H7 (cell line): ENCODE measurements around the gene TERB2. TPM values are rescaled to one million over a fixed set of nuclear protein-coding genes. Genes with fewer than 3 reads are reported as not detected.
"Not testable (repeated sequence)": the region's sequence is repeated elsewhere in the genome, so short reads cannot be mapped to it uniquely, and the experiment has no call there.

Experiments used
- DNase-seq: peaks from one replicate; pipeline ENCODE4 v3.0.0; 2012
- H3K27me3 ChIP-seq: 2 replicates; pipeline ENCODE4 v1.6.0; 2011; ENCODE audit warnings: mild to moderate bottlenecking, low read length; ENCODE audit not compliant: control insufficient read depth, insufficient read depth
- H3K36me3 ChIP-seq: replicated peaks from 2 replicates; pipeline ENCODE4 v1.5.1; 2011; ENCODE audit warnings: low read length; ENCODE audit not compliant: control insufficient read depth, insufficient read depth
- H3K4me3 ChIP-seq: 2 replicates; pipeline ENCODE4 v1.5.1; 2011; ENCODE audit warnings: low read depth, mild to moderate bottlenecking, control low read depth, low read length, moderate library complexity; ENCODE audit not compliant: insufficient read depth
- total RNA-seq: library from RNA; depleted of rRNA; stranded (reverse); fragments of >200 nt; shearing (Covaris generic); gene quantifications from 2 replicates; pipeline ENCODE4 v1.2.3, GENCODE V29; 2014; rRNA removed

The TERB2 gene
- not detected in 2 replicates for total RNA-seq

GRCh38 chr15:44956388-44956787 is at the start of gene TERB2:
TERB2 (plus strand) TSS chr15:44956687; CDS start chr15:44956719, 32 bp downstream.
- Histone ChIP-seq H3K36me3 (no peaks in the 10 kb centered on the region), H3K27me3 (no peaks in the 10 kb centered on the region), H3K4me3 (no peak within 1 kb of the TSS)
- DNase-seq = no peak

- no peak for DNase-seq
- H3K4me3 ChIP-seq = no peak overlapping the region
- H3K27me3 ChIP-seq = no peaks in the 10 kb centered on the region
- H3K36me3 ChIP-seq = no peaks in the 10 kb centered on the region
Observed at GRCh38 chr15:44909423-44909822, 47.1 kb upstream of the TERB2 start.

GRCh38 chr15:44910981-44911625 is 45.4 kb upstream of the TERB2 start:
- Histone ChIP-seq H3K4me3 (no peak overlapping the region), H3K27me3 (no peaks in the 10 kb centered on the region), H3K36me3 (no peaks in the 10 kb centered on the region)
- DNase-seq = no peak

GRCh38 chr15:44912186-44912585 is 44.3 kb upstream of the TERB2 start:
- not testable (repeated sequence) for DNase-seq, H3K27me3 ChIP-seq, H3K36me3 ChIP-seq, H3K4me3 ChIP-seq

- H3K27me3 ChIP-seq, H3K36me3 ChIP-seq, DNase-seq, H3K4me3 ChIP-seq: not testable (repeated sequence)
Observed at GRCh38 chr15:44912974-44913448, 43.5 kb upstream of the TERB2 start.

GRCh38 chr15:44918136-44918535 is 38.4 kb upstream of the TERB2 start:
- no peak overlapping the region for H3K4me3 ChIP-seq
- no peaks in the 10 kb centered on the region for H3K36me3 ChIP-seq
- H3K27me3 ChIP-seq = no peaks in the 10 kb centered on the region
- no peak for DNase-seq

- H3K4me3 ChIP-seq, H3K36me3 ChIP-seq, DNase-seq, H3K27me3 ChIP-seq: not testable (repeated sequence)
Observed at GRCh38 chr15:44928658-44929057, 27.8 kb upstream of the TERB2 start.

- not testable (repeated sequence) for H3K36me3 ChIP-seq, H3K27me3 ChIP-seq, DNase-seq, H3K4me3 ChIP-seq
Observed at GRCh38 chr15:44930283-44930682, 26.2 kb upstream of the TERB2 start.

GRCh38 chr15:44958302-44958701 is 1.8 kb downstream of the TERB2 start:
- not testable (repeated sequence) for DNase-seq, H3K27me3 ChIP-seq, H3K36me3 ChIP-seq, H3K4me3 ChIP-seq

GRCh38 chr15:44968475-44968874 is 12.0 kb downstream of the TERB2 start:
- no peak for DNase-seq
- H3K4me3 ChIP-seq = no peak overlapping the region
- no peaks in the 10 kb centered on the region for H3K36me3 ChIP-seq
- no peaks in the 10 kb centered on the region for H3K27me3 ChIP-seq

- DNase-seq = no peak
- Histone ChIP-seq H3K4me3 (no peak overlapping the region), H3K36me3 (no peaks in the 10 kb centered on the region), H3K27me3 (no peaks in the 10 kb centered on the region)
Observed at GRCh38 chr15:44971036-44971435, 14.5 kb downstream of the TERB2 start.

GRCh38 chr15:44976183-44976582 is 19.7 kb downstream of the TERB2 start:
- not testable (repeated sequence) for H3K4me3 ChIP-seq, H3K36me3 ChIP-seq, DNase-seq, H3K27me3 ChIP-seq

- H3K36me3 ChIP-seq, H3K27me3 ChIP-seq, DNase-seq, H3K4me3 ChIP-seq: not testable (repeated sequence)
Observed at GRCh38 chr15:44977781-44978180, 21.3 kb downstream of the TERB2 start.

- DNase-seq, H3K4me3 ChIP-seq, H3K27me3 ChIP-seq, H3K36me3 ChIP-seq: not testable (repeated sequence)
Observed at GRCh38 chr15:44979617-44980339, 23.3 kb downstream of the TERB2 start.

GRCh38 chr15:44984144-44984543 is 27.7 kb downstream of the TERB2 start:
- H3K27me3 ChIP-seq, H3K4me3 ChIP-seq, DNase-seq, H3K36me3 ChIP-seq: not testable (repeated sequence)
